ENCODE measurements around the gene DAD1.
"Not testable (repeated sequence)": the region's sequence is repeated elsewhere in the genome, so short reads cannot be mapped to it uniquely, and the experiment has no call there.

Gene DAD1

GRCh38 chr14:22598896-22599244, 9.8 kb upstream of the DAD1 start:
- peak; percentile 31 for DNase-seq (ENCODE audit: low spot score)

- peak; percentile 79 for DNase-seq (ENCODE audit: low spot score)
Observed at GRCh38 chr14:22598099-22598895, 9.3 kb upstream of the DAD1 start, which contains the start of gene ABHD4. TSS of gene ABHD4 (plus strand) at chr14:22598300. CDS start at chr14:22598307, 7 bp downstream.

- DNase-seq (ENCODE audit: low spot score): peak; percentile 33
Observed at GRCh38 chr14:22597771-22598098, 8.7 kb upstream of the DAD1 start.

DNA sequence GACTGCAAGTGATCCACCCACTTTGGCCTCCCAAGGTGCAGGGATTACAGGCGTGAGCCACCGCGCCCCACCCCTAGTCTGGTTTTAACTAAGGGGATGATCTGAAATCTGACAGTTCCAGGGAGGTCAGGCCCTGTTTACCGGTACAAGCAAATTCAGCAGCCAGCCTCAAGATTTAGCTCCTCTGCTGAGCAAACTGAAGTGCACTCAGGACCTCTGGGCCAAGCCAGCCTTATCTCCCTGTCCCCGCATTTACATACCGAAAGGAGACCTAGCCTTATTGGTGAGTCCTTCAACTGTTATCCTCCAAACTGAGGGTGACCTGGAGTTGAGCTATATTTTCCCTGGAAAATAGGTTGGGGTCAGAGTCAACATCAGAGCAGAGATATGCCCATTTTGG, 8.2 kb upstream of the DAD1 start:
- DNase-seq (ENCODE audit: low spot score): peak; percentile 54

- DNase-seq (ENCODE audit: low spot score): no peak
Observed at GRCh38 chr14:22596354-22596879, 7.4 kb upstream of the DAD1 start.

GRCh38 chr14:22594156-22594716, 5.2 kb upstream of the DAD1 start:
- DNase-seq (ENCODE audit: low spot score): no peak

DNA sequence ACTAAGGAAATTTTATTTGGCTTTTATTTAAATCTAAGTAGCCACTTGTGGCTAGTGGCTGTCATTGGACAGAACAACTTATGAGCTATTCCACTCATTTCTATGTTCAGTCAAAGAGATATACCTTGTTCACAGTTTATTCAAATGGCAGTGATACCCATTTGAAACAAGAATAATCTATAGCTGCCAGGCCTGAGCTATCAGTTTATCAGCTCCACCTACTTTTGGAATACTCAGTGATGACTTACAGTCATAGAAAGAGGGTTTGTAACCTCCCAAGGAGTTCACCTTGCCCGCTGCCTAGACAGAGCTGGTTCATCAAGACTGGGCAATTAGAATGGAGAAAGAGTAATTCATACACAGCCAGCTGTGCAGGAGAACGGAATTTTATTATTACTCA, 4.6 kb upstream of the DAD1 start:
- DNase-seq (ENCODE audit: low spot score): no peak

GRCh38 chr14:22593189-22593588, 4.2 kb upstream of the DAD1 start:
- no peak for DNase-seq (ENCODE audit: low spot score)

GRCh38 chr14:22588526-22589095, 413 bp downstream of the DAD1 start:
- no peak for DNase-seq (ENCODE audit: low spot score)

DNA sequence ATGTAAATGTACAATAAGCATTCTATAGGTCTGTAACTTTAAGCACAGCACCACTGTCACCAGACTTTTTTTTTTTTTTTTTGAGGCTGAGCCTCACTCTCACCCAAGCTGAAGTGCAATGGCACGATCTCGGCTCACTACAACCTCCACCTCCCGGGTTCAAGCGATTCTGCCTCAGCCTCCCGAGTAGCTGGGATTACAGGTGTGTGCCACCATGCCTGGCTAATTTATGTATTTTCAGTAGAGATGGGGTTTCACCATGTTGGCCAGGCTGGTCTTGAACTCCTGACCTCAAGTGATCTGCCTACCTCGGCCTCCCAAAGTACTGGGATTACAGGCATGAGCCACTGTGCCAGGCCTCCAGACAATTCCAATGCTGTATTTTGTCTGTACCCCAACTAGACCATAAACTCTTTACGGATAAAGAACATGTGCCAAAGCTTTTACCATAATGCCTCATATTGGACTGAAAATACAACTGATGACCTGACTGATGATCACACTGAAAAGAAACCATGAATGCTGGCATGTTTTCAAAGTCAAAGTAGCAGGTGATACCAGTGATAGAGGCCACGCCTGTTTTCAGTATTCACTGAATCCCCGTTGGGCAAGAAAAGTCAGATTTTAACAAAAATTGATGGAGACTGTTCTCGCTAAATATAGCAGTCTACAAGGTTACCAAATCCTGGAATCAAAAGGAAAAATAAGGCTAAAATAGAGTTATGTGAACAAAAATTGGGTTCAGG, 1.2 kb downstream of the DAD1 start:
- DNase-seq (ENCODE audit: low spot score): not testable (repeated sequence)

- DNase-seq (ENCODE audit: low spot score): no peak
Observed at GRCh38 chr14:22587247-22587646, 1.8 kb downstream of the DAD1 start.

DNA sequence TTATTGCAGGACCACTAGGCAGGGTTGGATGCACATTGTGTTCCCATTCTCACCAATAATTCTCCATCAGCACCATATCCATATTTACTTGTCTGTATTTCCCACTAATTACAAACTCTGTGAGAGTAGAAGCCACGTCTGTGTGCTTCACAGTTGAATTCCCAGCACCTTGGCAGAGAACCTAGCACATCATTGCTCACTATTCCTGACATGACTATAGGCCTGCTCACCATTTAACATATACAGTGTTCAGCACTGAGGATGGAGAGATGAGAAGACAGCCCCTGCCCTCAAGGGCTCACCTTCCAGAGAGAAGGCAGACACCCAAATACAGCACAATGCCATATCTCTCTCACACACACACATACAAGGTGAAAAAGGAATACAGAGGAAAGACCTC, 5.0 kb downstream of the DAD1 start:
- DNase-seq (ENCODE audit: low spot score): no peak

GRCh38 chr14:22580625-22581024, 8.4 kb downstream of the DAD1 start:
- DNase-seq (ENCODE audit: low spot score): no peak

GRCh38 chr14:22579881-22580280, 9.1 kb downstream of the DAD1 start:
- no peak for DNase-seq (ENCODE audit: low spot score)

DNA sequence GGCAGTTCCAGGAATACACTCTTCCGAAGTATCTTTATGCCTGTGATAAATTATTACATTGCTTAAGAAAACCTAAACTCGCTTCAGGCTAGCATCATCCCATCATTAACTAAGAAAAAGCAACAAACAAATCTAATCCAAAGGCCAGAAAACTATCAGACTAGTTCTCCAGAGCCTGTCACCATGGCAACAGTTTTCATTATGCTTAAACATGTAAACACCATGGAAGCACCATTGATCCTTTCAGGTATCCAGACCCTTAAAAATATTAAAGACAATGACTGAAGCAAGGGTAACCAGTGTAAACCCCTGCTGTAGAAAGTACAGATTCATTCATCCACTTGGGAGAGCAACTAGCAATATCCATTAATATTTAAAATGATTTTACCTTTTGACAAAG, 9.8 kb downstream of the DAD1 start:
- no peak for DNase-seq (ENCODE audit: low spot score)

DNA sequence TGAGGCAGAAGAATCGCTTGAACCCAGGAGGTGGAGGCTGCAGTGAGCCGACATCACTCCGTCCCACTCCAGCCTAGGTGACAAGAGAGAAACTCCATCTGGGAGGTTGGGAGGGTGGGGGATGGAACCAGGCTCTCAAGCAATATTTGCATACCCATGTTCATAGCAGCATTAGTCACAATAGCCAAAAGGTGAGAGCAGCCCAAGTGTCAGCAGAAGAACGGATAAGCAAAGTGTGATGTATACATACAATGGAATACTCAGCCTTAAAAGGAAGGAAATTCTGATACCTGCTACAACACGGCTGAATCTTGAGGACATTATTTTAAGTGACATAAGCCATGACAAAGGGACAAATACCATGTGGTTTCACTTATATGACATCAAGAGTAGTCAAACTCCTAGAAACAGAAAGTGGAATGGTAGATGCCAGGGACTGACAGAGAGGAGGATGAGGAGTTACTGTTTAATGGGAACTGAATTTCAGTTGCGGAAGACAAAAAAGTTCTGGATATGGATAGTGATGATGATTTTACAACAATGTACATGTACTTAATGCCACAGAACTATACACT, 11.6 kb downstream of the DAD1 start:
- DNase-seq (ENCODE audit: low spot score): no peak

DNA sequence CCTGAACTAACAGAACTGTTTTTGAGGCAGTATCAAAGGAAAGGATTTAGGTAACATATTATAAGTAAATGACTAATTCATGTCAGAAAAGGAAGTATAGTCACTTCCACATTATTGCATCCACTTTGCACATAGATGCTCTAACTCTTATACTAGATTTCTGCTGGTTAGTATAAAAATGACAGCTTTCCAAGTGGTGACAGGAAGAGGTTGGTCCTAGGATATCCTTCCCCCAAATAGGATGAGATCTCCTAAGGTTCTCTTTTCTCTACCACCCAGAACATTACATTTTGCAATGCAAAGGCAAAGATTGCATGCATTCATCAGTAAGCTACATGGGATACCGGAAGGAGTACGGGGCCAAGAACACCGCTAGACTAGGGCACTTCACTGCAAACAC, 15.2 kb downstream of the DAD1 start:
- DNase-seq (ENCODE audit: low spot score): no peak

GRCh38 chr14:22572562-22573058, 16.4 kb downstream of the DAD1 start:
- DNase-seq (ENCODE audit: low spot score): no peak

GRCh38 chr14:22570132-22570949, 18.7 kb downstream of the DAD1 start:
- DNase-seq (ENCODE audit: low spot score): peak; percentile 94

- no peak for DNase-seq (ENCODE audit: low spot score)
Observed at GRCh38 chr14:22569737-22570131, 19.3 kb downstream of the DAD1 start.

GRCh38 chr14:22569106-22569736, 19.8 kb downstream of the DAD1 start:
- DNase-seq (ENCODE audit: low spot score): no peak

Measured in cerebellar cortex (tissue), 1 donor.